Uterus (tissue), 2 donors: ENCODE results near the gene TAPBP.

Source experiments
- POLR2A ChIP-seq, 2 donors: fragments of 450-650 bp; IDR thresholded peaks; one replicate each; pipeline ENCODE4 v1.6.1; 2016; ENCODE audit warnings: antibody characterized with exemption in 2 of 2, mild to moderate bottlenecking in 1 of 2, moderate library complexity in 1 of 2
- TF ChIP-seq, protein P1 (sequence below), 4 experiments: fragments of 200-600 bp in 2 of 4; fragments of 450-650 bp in 2 of 4; sonication (generic) in 2 of 4; IDR thresholded peaks; one replicate each; pipeline ENCODE4 v1.5.1; 2016 to 2019; ENCODE audit warnings: antibody characterized with exemption in 4 of 4, mild to moderate bottlenecking in 2 of 4, moderate library complexity in 1 of 4

DNA sequence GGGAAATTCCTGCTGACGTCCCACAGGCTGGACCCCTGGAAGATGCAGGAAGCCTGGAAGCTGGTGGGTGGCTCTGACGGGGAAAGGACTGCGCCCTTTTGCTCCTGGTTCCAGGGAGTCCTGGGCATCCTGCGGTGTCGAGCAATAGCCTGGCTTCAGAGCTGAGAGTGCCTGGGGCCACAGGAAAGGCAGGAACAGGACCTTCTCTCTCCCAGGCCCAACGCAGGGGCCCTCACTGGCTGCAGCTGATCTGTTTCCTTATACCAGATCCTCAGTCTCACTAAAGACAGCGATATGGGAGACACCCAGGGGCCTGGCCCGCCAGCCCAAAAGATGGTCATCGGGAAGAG, 35.5 kb downstream of the TAPBP start:
- TF ChIP-seq, protein P1, sequence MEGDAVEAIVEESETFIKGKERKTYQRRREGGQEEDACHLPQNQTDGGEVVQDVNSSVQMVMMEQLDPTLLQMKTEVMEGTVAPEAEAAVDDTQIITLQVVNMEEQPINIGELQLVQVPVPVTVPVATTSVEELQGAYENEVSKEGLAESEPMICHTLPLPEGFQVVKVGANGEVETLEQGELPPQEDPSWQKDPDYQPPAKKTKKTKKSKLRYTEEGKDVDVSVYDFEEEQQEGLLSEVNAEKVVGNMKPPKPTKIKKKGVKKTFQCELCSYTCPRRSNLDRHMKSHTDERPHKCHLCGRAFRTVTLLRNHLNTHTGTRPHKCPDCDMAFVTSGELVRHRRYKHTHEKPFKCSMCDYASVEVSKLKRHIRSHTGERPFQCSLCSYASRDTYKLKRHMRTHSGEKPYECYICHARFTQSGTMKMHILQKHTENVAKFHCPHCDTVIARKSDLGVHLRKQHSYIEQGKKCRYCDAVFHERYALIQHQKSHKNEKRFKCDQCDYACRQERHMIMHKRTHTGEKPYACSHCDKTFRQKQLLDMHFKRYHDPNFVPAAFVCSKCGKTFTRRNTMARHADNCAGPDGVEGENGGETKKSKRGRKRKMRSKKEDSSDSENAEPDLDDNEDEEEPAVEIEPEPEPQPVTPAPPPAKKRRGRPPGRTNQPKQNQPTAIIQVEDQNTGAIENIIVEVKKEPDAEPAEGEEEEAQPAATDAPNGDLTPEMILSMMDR (IDR thresholded peaks at IDR 0.05): no peak
- no peak for TF ChIP-seq POLR2A (IDR thresholded peaks at IDR 0.05)
